ENCODE measurements around the gene PHKB. TPM values are rescaled to one million over a fixed set of nuclear protein-coding genes. Genes with fewer than 3 reads are reported as not detected.

The PHKB gene
- total RNA-seq, 1 experiment from 2014 or later, result 81.3 TPM

GRCh38 chr16:47734987-47735594 is 274.0 kb downstream of the PHKB start:
- Histone ChIP-seq H3F3A (ENCODE audit: insufficient read depth, low read depth) (peaks cover 16% of the 10 kb centered on the region; the same call in 1 of the 2 replicates), H3K36me3 (ENCODE audit: low read depth) (no peaks in the 10 kb centered on the region), H3K4me2 (peak overlapping the region; percentile 49), H2AFZ (no peak overlapping the region; the same call in 1 of the 2 replicates), H3K79me2 (ENCODE audit: low read depth) (no peaks in the 10 kb centered on the region), H3K27ac (peak overlapping the region; percentile 35; the same call in 1 of the 2 replicates), H3K4me3 (no peak overlapping the region), H3K9me3 (ENCODE audit: insufficient read depth, low read depth) (no peaks in the 10 kb centered on the region), H3K9me2 (ENCODE audit: insufficient read depth) (no peaks in the 10 kb centered on the region), H3K4me1 (replicated peaks; ENCODE audit: insufficient read depth) (peaks cover 50% of the 10 kb centered on the region), H3K27me3 (ENCODE audit: insufficient read depth, low read depth) (no peaks in the 10 kb centered on the region), H4K20me1 (ENCODE audit: insufficient read depth) (no peaks in the 10 kb centered on the region)
- no peak for TF ChIP-seq CTCF (conservative IDR thresholded peaks at IDR 0.05)
- TF ChIP-seq EZH2 (IDR thresholded peaks at IDR 0.05; ENCODE audit: low read depth), result no peak
- ChIA-PET POLR2A (ENCODE audit: unreplicated experiment) (no interaction called here), CTCF (no interaction called here)
- intact Hi-C loops (cut with micrococcal nuclease; ENCODE audit: unreplicated experiment), result no loop called here
- BruUV-seq (replicated peaks), result no TSS peak
- peak in 1 of 2 experiments; percentile 39 for DNase-seq

GRCh38 chr16:47750371-47750770 is 289.2 kb downstream of the PHKB start:
- Histone ChIP-seq H3K9me3 (ENCODE audit: insufficient read depth, low read depth) (no peaks in the 10 kb centered on the region), H3F3A (ENCODE audit: insufficient read depth, low read depth) (no peaks in the 10 kb centered on the region), H3K27me3 (ENCODE audit: insufficient read depth, low read depth) (no peaks in the 10 kb centered on the region), H2AFZ (no peak overlapping the region), H3K4me1 (replicated peaks; ENCODE audit: insufficient read depth) (no peaks in the 10 kb centered on the region), H3K36me3 (ENCODE audit: low read depth) (no peaks in the 10 kb centered on the region), H3K9me2 (ENCODE audit: insufficient read depth) (0 out of 2 replicates have a peak, but pooled peaks cover 3% of the 10 kb centered on the region), H3K4me2 (no peak overlapping the region), H3K27ac (no peak overlapping the region), H3K79me2 (ENCODE audit: low read depth) (no peaks in the 10 kb centered on the region), H4K20me1 (ENCODE audit: insufficient read depth) (no peaks in the 10 kb centered on the region), H3K4me3 (no peak overlapping the region)
- ChIA-PET CTCF (no interaction called here), POLR2A (ENCODE audit: unreplicated experiment) (no interaction called here)
- intact Hi-C loops (cut with micrococcal nuclease; ENCODE audit: unreplicated experiment), result no loop called here
- no peak for DNase-seq
- BruUV-seq (replicated peaks), result no TSS peak
- no peak for TF ChIP-seq EZH2 (IDR thresholded peaks at IDR 0.05; ENCODE audit: low read depth)
- TF ChIP-seq CTCF (conservative IDR thresholded peaks at IDR 0.05), result no peak

Other genes starting within 250 kb of the PHKB start
- gene ITFG1, start 268 bp upstream of the PHKB start, total RNA-seq (2021), result 27.7 and 33.0 TPM in 2 replicates

All from PC-9 (cell line).